GM19467 (cell line): ENCODE data around the gene GPR65.

Experiments
- ATAC-seq: cut with Tn5 transposase; IDR thresholded peaks from one replicate; pipeline ENCODE4 v1.9.1; 2021; ENCODE audit warnings: mild to moderate bottlenecking, moderate library complexity; ENCODE audit not compliant: unreplicated experiment

GPR65 gene

GRCh38 chr14:88037325-88037724, 32.4 kb downstream of the GPR65 start:
- no peak for ATAC-seq

DNA sequence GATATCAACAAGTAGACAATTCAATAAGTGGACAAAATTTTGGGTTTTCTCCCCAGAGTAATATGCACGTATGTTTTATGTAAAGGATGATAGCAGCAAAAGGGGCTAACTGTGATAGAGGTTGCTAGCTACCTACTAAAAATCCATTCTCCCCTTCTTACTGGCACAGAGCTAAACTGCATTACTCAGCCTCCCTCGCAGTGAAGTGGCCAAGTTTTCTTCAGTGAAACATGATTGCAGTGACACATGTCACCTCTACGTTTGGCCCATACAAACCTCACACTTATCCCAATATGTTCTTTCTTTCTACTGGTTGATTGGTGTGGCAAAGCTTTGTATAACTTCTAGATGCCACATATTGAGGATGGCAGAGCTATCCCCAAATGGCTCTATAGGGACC, 34.3 kb downstream of the GPR65 start:
- no peak for ATAC-seq

GRCh38 chr14:88040146-88040545, 35.2 kb downstream of the GPR65 start:
- ATAC-seq: no peak

- ATAC-seq: no peak
These were observed 38.9 kb downstream of the GPR65 start for GRCh38 chr14:88043529-88044443.

DNA sequence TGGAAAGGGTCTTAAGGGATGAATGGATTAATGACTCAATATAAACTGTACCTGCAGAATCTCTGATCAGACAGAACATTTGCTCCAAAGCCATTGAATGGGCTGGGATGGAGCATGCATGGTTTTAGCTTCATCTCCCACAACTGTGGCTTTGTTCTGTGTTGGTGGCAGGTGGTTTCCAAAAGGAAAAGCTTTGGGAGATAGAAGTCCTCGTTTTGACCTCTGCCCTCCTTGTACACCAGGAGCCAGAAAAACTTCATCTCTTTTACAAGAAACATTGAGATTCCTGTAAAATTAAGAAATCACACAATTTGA, 39.5 kb downstream of the GPR65 start:
- ATAC-seq: no peak

- no peak for ATAC-seq
These were observed 40.0 kb downstream of the GPR65 start for GRCh38 chr14:88044776-88045446.

GRCh38 chr14:88045705-88046104, 40.8 kb downstream of the GPR65 start:
- no peak for ATAC-seq

GRCh38 chr14:88048351-88048750, 43.4 kb downstream of the GPR65 start:
- no peak for ATAC-seq

DNA sequence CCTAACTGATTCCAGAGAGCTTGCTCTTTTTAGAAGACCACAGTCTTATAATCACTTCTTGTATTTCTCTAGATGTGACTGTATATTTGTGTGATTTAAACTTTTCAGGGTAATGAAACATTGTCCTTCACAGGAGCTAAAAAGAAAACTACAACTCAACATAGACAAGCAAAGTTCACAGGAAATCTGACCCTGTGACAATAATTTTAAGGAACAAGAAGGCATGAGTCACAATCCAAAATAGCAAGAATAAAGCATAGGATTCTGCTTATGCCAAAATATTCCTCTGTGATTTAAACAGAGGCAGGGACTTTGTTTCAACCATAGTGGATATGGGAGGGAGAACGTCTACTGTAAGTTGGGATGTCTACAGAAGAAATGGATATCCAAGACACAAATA, 44.3 kb downstream of the GPR65 start:
- ATAC-seq: no peak

- no peak for ATAC-seq
These were observed 45.0 kb downstream of the GPR65 start for GRCh38 chr14:88049936-88050335.

GRCh38 chr14:88060576-88060975, 55.6 kb downstream of the GPR65 start:
- ATAC-seq: no peak

DNA sequence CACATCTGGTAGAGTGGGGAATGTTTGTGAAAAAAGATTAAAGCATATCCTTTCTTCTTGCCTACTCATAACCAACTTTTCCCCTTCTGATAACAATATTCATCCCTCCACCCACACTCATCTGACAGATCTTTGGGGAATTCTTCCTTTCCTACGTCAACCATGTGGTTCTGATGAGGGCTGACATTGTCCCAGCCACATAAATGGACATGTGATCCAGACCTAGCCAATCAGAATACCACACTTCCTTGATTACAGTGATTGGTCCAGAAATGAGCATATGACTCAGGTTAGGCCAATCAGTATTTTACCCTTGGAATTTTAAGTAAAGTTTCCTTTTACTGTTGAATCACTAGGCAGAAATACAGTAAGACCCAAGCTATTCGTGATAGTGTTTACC, 58.9 kb downstream of the GPR65 start:
- no peak for ATAC-seq
